HG02840 (cell line): Measurements from ENCODE around the gene TTC5.
A peak's percentile ranks its signal among the peaks of the same experiment; 100 is the strongest.
"Not testable (repeated sequence)": the region's sequence is repeated elsewhere in the genome, so short reads cannot be mapped to it uniquely, and the experiment has no call there.

Experiments
- ATAC-seq: cut with Tn5 transposase; IDR thresholded peaks from one replicate; pipeline ENCODE4 v1.9.1; 2021; ENCODE audit warnings: mild to moderate bottlenecking, moderate library complexity, moderate number of reproducible peaks; ENCODE audit not compliant: unreplicated experiment, low FRiP score

The TTC5 gene

DNA sequence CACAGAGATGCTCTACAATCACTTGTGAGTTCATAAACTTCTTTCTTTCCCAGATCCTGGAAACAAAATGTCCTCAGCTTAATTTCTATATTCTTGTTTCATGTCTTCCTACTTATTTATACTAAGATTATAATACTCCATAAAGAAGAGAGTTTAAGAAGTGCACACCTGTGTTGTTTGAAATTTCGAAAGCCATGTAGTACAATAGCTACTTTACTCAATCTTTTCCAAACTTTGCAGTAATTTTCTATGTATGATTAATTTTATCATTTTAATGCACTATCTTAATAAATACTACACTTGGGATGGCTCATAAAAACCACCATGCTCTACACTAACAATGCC, 300 bp upstream of the TTC5 start:
- no peak for ATAC-seq

DNA sequence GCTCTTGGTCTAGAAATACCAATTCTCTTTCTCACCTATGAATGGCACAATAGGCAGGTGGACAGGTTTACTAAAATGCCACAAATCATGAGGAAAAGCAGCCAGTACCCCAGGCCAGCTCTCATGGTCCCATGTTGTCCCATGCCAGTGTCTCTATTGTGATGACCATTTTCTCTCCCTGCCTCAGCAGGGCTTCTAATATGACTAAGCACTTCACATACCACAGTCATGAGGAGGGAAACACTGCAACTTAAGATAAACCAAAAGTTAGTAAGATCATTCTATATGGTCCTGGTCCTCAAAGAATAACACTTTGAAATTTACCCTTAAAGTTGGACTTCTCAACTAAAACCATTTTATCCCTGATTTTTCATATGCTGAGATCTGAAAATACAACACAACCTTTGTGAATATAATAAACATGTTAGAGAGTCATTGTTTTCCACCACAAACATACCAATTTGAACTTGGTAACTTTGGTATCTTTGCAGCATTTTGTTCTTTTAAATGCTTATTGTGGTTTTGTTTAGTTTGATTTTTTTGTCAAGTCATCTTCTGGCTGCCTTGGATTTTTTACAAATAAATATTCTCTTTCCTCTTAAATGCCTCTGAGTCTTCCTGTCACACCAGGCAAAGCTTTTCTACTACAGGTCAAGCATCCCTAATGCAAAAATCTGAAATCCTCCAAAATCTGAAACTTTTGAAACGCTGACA, 3.6 kb downstream of the TTC5 start:
- ATAC-seq: no peak

DNA sequence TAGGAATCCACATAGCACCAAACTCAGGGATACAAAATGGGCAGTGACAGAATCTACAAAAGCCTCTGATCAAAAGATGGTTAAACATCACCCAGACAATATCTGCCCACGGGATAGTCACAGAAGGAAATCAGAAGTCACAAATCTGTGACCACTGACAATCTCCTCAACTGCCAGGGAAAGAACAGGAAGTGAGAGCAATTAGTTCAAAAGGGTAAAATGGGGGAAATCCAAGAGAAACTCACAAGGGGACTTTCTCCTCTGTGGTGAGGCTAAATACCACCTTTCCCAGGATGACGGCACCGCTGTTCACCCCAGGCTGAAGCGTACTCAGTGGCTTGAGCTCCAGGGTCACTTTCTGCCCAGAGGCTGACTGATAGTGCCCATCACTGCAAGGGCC, 10.7 kb downstream of the TTC5 start:
- ATAC-seq: peak; percentile 95

DNA sequence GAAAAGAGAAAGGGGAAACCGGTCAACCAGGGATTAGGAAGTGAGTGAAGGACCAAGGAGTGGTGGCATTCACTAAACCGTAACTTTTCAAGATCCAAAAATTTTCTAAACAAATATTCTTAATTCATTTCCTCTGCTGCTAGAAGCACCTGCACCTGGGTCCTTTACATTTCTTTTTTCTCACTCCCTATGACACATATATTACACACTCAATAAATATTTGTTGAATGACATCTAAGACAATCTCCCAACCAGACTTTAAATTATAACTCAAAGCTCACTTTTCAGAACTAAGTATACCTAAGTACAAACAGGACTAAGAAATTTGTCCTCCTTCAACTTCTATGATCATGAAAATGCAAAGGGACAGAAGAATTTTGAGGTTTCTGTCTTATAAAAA, 11.1 kb downstream of the TTC5 start:
- no peak for ATAC-seq

DNA sequence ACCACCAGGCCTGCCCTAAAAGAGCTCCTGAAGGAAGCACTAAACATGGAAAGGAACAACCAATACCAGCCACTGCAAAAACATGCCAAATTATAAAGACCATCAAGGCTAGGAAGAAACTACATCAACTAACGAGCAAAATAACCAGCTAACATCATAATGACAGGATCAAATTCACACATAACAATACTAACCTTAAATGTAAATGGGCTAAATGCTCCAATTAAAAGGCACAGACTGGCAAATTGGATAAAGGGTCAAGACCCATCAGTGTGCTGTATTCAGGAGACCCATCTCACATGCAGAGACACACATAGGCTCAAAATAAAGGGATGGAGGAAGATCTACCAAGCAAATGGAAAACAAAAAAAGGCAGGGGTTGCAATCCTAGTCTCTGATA, 23.8 kb downstream of the TTC5 start:
- ATAC-seq: not testable (repeated sequence)

DNA sequence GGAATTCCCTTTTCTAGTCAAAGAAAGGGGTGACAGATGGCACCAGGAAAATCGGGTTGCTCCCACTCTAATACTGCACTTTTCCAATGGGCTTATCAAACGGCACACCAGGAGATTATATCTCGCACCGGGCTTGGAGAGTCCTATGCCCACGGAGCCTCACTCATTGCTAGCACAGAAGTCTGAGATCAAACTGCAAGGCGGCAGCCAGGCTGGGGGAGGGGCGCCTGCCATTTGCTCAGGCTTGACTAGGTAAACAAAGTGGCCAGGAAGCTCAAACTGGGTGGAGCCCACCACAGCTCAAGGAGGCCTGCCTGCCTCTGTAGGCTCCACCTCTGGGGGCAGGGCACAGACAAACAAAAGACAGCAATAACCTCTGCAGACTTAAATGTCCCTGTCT, 25.5 kb downstream of the TTC5 start:
- not testable (repeated sequence) for ATAC-seq

DNA sequence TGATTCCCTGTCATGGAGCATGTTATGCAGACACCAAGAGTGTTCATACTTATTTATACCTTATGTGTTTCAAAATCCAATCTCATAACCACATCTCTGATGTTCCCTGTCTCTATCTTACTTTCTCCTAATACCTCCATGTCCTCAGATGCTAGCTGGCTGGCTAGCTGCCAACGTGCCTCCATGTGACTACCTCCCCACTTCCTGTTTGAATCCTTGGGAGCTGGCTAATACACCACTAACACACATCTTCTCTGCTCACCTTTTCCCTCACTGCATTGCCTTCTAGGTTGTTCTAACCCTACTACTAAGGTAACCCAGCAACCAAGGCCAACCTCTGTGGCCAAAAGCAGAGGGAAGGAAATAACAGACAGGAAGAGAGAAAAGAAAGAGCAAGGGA, 27.3 kb downstream of the TTC5 start:
- no peak for ATAC-seq

DNA sequence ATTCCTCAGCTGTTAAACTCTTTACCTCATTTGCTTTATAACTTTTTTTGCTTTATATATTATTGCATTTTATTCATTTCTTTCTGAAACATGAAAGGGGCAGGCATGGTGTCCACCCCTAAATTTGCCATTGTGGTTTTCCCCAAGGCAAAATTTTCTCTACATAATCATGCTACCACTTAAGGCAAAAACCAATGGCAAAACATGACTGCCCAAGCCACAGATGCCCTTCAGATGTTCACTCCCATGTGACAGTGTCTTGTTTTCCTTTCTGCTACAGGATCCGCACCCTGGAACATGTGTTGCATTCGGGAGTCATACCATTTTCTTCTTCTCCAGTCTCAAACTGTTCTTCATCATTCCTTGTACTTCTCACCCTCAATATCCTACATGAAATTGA, 28.3 kb downstream of the TTC5 start:
- ATAC-seq: no peak

DNA sequence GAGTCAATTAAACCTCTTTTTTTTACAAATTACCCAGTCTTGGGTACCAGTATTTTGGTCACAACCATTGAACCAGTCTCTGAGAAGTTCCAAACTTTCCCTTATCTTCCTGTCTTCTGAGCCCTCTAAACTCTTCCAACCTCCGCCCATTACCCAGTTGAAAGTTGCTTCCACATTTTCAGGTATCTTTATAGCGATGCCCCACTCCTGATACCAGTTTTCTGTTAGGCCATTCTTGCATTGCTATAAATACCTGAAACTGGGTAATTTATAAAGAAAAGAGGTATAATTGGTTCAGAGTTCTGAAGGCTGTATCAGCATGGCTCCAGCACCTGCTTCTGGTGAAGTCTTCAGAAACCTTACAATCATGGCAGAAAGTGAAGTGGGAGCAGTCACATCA, 31.7 kb downstream of the TTC5 start:
- ATAC-seq: no peak

DNA sequence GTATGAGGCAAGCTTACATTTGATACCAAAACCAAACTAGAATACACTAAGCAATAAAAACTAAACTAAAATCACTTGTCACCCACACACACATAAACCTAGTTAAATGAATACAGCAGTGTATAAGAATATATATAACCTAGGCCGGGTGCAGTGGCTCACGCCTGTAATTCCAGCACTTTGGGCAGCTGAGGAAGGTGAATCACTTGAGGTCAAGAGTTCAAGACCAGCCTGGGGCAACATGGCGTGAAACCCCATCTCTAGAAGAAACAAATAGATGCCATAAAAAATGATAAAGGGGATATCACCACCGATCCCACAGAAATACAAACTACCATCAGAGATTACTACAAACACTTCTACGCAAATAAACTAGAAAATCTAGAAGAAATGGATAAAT, 41.4 kb downstream of the TTC5 start:
- not testable (repeated sequence) for ATAC-seq

DNA sequence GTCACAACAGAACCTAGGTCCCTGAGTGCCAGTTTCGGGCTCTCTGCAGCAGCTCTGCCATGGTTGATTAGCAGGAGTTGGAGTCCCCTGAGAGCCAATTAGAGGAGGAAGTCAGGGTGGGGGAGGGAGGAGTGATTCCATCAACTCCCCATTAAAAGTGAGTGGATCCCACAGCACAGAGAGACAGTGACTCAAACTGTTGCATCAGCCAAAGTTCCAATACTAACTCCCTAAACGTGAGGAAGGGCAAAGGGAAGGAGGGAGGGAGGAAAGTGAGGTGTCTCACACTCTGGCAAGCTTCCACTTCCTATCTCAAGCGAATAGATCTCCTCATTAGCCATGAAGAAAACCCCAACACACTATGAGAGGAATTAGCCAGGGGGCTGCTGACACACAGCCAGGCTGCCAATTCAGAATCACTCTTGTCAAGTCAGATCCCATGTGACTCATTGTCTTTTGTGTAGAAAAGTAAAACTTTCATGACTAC, 43.1 kb downstream of the TTC5 start:
- no peak for ATAC-seq

DNA sequence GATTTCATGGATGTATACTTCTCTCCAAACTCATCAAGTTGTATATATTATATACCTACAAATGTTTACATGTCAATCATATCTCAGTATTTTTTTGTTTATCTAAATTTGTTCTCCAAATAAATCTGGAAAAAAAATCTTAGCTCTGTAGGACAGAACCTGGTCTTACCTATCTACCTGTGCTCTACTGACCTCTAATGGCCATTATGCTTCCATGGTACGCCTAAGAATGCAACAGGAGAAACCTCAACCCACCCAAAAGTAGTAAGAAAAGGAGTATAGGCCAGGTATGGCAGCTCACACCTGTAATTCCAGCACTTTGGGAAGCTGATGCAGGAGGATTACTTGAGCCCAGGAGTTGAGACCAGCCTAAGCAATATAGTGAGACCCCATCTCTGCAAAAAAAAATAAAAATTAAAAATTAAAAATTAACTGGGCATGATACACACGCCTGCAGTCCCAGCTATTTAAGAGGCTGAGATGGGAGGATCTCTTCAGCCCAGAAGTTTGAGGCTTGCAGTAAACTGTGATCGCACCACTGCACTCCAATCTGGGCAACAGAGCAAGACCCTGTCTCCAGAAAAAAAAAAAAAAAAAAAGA, 58.0 kb downstream of the TTC5 start:
- no peak for ATAC-seq
